ENCODE measurements around the gene CCDC88C. TPM values are rescaled to one million over a fixed set of nuclear protein-coding genes. Genes with fewer than 3 reads are reported as not detected.

CCDC88C gene
- total RNA-seq, 4 donors from 2014 or later, result 3.2 to 32.7 (median 11.0) TPM

- Histone ChIP-seq H3K4me3 (no peak overlapping the region), H3K27me3 (no peaks in the 10 kb centered on the region), H3K9me3 (no peaks in the 10 kb centered on the region), H3K27ac (peak overlapping the region in 1 of 2 donors; percentile 41), H3K4me1 (no peaks in the 10 kb centered on the region), H3K36me3 (no peaks in the 10 kb centered on the region)
- DNase-seq, result no peak
- TF ChIP-seq CTCF (IDR thresholded peaks at IDR 0.05), result no peak
- TF ChIP-seq POLR2A (IDR thresholded peaks at IDR 0.05), result no peak
- intact Hi-C loops (cut with DNase I; ENCODE audit: low total_unique reads), result no loop called here
These were observed 50.1 kb downstream of the CCDC88C start for GRCh38 chr14:91367173-91368171.

- Histone ChIP-seq H3K4me1 (no peaks in the 10 kb centered on the region), H3K4me3 (no peak overlapping the region), H3K9me3 (no peaks in the 10 kb centered on the region), H3K27me3 (no peaks in the 10 kb centered on the region), H3K27ac (peak overlapping the region in 1 of 2 donors; percentile 41), H3K36me3 (no peaks in the 10 kb centered on the region)
- intact Hi-C loops (cut with DNase I; ENCODE audit: low total_unique reads), result no loop called here
- no peak for TF ChIP-seq CTCF (IDR thresholded peaks at IDR 0.05)
- no peak for DNase-seq
These were observed 50.9 kb downstream of the CCDC88C start for GRCh38 chr14:91366749-91367148.

GRCh38 chr14:91365552-91365951 lies 52.1 kb downstream of the CCDC88C start:
- H3K4me1 ChIP-seq, result no peaks in the 10 kb centered on the region
- no peaks in the 10 kb centered on the region for H3K9me3 ChIP-seq
- no peaks in the 10 kb centered on the region for H3K36me3 ChIP-seq
- no peaks in the 10 kb centered on the region for H3K27me3 ChIP-seq
- TF ChIP-seq CTCF (IDR thresholded peaks at IDR 0.05) (no peak), POLR2A (IDR thresholded peaks at IDR 0.05) (no peak)
- H3K27ac ChIP-seq, result no peak overlapping the region
- no peak for DNase-seq
- intact Hi-C loops (cut with DNase I; ENCODE audit: low total_unique reads), result no loop called here
- no peak overlapping the region for H3K4me3 ChIP-seq

GRCh38 chr14:91364524-91365270 lies 52.9 kb downstream of the CCDC88C start:
- TF ChIP-seq POLR2A (IDR thresholded peaks at IDR 0.05), result no peak
- TF ChIP-seq CTCF (IDR thresholded peaks at IDR 0.05), result no peak
- H3K4me3 ChIP-seq, result no peak overlapping the region
- no peaks in the 10 kb centered on the region for H3K36me3 ChIP-seq
- no peak overlapping the region for H3K27ac ChIP-seq
- H3K9me3 ChIP-seq, result no peaks in the 10 kb centered on the region
- H3K27me3 ChIP-seq, result no peaks in the 10 kb centered on the region
- DNase-seq, result no peak
- intact Hi-C loops (cut with DNase I; ENCODE audit: low total_unique reads), result no loop called here
- no peaks in the 10 kb centered on the region for H3K4me1 ChIP-seq
